Neutrophil (primary cell): ENCODE measurements around the gene TRERF1.

Source experiments
- H3K27ac ChIP-seq: fragments of 200-600 bp; sonication (generic); 2 replicates; pipeline ENCODE4 v1.5.1; 2016; ENCODE audit warnings: mild to moderate bottlenecking, moderate library complexity
- H3K27me3 ChIP-seq: fragments of 200-600 bp; sonication (generic); 2 replicates; pipeline ENCODE4 v1.6.0; 2016; ENCODE audit warnings: mild to moderate bottlenecking
- H3K36me3 ChIP-seq: fragments of 200-600 bp; sonication (generic); 2 replicates; pipeline ENCODE4 v1.5.1; 2017
- H3K4me1 ChIP-seq, 2 experiments: fragments of 200-600 bp in 1 of 2; sonication (generic) in 1 of 2; 1 replicate in 1 of 2; 2 replicates in 1 of 2; pipeline versions ENCODE4 v1.5.1 to v1.6.1; 2013 to 2016; ENCODE audit warnings: low read depth in 1 of 2, low read length in 1 of 2, mild to moderate bottlenecking in 1 of 2, moderate library complexity in 1 of 2; ENCODE audit not compliant: control insufficient read depth in 1 of 2, insufficient read depth in 1 of 2
- H3K4me3 ChIP-seq, 2 experiments: fragments of 200-600 bp in 1 of 2; sonication (generic) in 1 of 2; 1 replicate in 1 of 2; 2 replicates in 1 of 2; pipeline ENCODE4 v1.5.1; 2013 to 2016; ENCODE audit warnings: low read depth in 1 of 2, low read length in 1 of 2, mild to moderate bottlenecking in 1 of 2, moderate library complexity in 1 of 2
- H3K9me3 ChIP-seq: fragments of 200-600 bp; sonication (generic); 2 replicates; pipeline ENCODE4 v1.5.1; 2016
- TF ChIP-seq, protein P1 (sequence below): fragments of 200-600 bp; sonication (generic); IDR thresholded peaks from 2 replicates; pipeline ENCODE4 v1.5.1; 2016; ENCODE audit warnings: antibody characterized with exemption

TRERF1 gene

DNA sequence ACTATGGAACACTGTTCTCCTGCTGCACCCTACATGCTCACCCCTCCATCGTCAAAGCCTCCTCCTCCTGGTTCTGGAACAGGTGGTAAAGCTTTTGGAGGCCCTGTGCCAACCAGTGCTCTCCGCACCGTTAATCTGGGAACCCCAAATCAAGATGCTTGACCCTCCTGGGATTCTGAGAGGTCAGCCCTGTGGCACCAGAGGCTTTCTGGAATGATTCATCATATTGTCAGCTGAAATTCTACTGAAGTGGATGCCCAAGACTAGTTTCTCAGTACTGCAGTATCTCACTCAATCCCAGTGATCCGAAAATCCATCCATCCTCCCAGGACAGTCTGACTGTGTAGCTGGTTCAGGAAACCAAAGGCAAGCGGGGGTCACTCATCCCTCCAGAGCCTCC is 92.7 kb downstream of the TRERF1 start:
- Histone ChIP-seq H3K9me3 (no peaks in the 10 kb centered on the region), H3K4me3 (no peak overlapping the region), H3K36me3 (no peaks in the 10 kb centered on the region), H3K27me3 (no peaks in the 10 kb centered on the region), H3K27ac (no peak overlapping the region), H3K4me1 (peaks cover 14 to 19% of the 10 kb centered on the region in 2 experiments)
- TF ChIP-seq, protein P1, sequence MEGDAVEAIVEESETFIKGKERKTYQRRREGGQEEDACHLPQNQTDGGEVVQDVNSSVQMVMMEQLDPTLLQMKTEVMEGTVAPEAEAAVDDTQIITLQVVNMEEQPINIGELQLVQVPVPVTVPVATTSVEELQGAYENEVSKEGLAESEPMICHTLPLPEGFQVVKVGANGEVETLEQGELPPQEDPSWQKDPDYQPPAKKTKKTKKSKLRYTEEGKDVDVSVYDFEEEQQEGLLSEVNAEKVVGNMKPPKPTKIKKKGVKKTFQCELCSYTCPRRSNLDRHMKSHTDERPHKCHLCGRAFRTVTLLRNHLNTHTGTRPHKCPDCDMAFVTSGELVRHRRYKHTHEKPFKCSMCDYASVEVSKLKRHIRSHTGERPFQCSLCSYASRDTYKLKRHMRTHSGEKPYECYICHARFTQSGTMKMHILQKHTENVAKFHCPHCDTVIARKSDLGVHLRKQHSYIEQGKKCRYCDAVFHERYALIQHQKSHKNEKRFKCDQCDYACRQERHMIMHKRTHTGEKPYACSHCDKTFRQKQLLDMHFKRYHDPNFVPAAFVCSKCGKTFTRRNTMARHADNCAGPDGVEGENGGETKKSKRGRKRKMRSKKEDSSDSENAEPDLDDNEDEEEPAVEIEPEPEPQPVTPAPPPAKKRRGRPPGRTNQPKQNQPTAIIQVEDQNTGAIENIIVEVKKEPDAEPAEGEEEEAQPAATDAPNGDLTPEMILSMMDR = no peak

DNA sequence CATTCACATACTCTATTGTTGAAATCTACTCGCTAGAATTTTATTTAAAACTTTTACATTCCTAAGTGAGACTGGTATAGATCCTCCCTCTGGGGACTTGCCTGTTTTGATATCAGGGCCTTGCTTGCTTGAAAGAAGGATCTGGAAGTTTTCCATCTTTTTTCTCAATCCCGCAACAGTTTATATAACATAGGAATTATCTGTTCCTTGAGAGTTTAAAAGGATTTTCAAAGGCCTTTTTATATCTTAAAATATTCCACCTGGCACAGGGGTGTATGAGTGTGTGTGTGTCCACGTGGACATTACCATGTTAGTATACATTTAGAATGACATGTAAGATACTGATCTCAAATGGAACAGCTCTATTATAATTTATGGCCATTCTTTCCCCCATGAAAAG is 96.3 kb downstream of the TRERF1 start:
- H3K4me3 ChIP-seq = no peak overlapping the region
- no peaks in the 10 kb centered on the region for H3K9me3 ChIP-seq
- peaks cover 0 to 5% of the 10 kb centered on the region in 2 experiments for H3K4me1 ChIP-seq
- TF ChIP-seq, protein P1 = no peak
- peak overlapping the region; percentile 39 for H3K27ac ChIP-seq
- H3K27me3 ChIP-seq = no peaks in the 10 kb centered on the region
- no peaks in the 10 kb centered on the region for H3K36me3 ChIP-seq

DNA sequence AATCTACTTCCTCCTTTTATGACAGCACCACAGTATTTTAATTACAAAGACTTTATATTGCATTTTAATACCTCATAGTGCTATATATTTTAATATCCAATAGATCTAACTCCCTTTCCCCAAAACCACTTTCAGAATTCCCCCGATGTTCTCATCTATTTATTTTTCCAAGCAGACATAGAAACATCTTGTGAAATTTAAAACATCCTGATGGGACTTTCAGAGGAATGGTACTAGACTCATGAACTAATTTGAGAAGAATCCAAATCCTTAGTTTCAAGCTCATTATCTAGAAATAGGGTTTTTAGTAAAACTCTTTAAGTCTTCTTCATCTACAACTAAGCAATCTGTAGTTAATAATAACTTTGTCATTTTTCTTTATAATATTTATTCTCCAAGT is 97.0 kb downstream of the TRERF1 start:
- no peaks in the 10 kb centered on the region for H3K27me3 ChIP-seq
- H3K4me3 ChIP-seq = no peak overlapping the region
- TF ChIP-seq, protein P1 = no peak
- no peaks in the 10 kb centered on the region for H3K9me3 ChIP-seq
- H3K4me1 ChIP-seq = peaks cover 0 to 5% of the 10 kb centered on the region in 2 experiments
- no peaks in the 10 kb centered on the region for H3K36me3 ChIP-seq
- peak overlapping the region; percentile 15 for H3K27ac ChIP-seq

DNA sequence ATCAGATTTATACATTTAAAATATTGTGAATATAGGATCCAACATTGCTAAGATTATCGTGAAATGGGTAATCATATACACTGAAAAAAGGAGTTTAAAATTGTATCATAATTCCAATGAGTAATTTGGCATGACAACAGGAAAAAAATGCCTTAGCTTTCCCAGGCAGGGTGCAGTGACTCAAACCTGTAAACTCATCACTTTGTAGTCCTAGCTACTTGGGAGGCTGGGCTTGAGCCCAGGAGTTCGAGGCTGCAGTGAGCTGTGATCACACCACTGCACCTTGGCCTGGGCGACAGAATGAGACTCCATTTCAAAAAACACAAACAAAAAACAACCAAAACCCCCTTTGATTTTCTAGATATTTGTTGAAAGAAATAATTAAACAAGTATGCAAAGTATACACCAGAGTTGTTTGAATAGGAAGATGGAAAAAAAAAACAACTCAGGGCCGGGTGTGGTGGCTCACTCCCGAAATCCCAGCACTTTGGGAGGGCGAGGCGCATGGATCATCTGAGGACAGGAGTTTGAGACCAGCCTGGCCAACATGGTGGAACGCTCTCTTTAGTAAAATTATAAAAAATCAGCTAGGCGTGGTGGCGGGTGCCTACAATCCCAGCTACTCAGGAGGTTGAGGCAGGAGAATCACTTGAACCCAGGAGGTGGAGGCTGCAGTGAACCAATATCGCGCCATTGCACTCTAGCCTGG is 98.7 kb downstream of the TRERF1 start:
- Histone ChIP-seq H3K36me3 (no peaks in the 10 kb centered on the region), H3K27ac (no peak overlapping the region), H3K27me3 (no peaks in the 10 kb centered on the region), H3K4me1 (peaks cover 0 to 5% of the 10 kb centered on the region in 2 experiments), H3K9me3 (no peaks in the 10 kb centered on the region), H3K4me3 (no peak overlapping the region)
- TF ChIP-seq, protein P1 = no peak

DNA sequence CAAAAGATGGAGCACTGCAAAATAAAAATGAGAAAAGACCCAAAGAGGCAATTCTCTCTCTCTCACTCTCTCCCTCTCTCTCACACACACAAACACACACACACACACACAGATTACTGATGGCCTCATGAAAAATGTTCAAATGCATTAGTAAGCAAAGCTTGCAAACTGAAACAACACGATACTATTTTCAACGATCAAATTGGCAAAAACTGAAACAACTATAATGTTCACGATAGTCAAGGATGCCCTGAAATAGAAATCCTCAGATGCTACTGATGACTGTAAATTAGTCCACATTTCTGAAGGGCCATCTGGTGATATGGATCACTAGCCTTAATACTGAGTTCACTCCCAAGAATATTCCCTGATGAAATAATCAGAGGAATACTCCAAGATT is 100.8 kb downstream of the TRERF1 start:
- no peaks in the 10 kb centered on the region for H3K9me3 ChIP-seq
- H3K27ac ChIP-seq = no peak overlapping the region
- H3K36me3 ChIP-seq = no peaks in the 10 kb centered on the region
- H3K4me3 ChIP-seq = no peak overlapping the region
- TF ChIP-seq, protein P1 = no peak
- no peaks in the 10 kb centered on the region for H3K27me3 ChIP-seq
- H3K4me1 ChIP-seq = peaks cover 0 to 3% of the 10 kb centered on the region in 2 experiments
